ENCODE measurements around the gene TUBA3E.
A peak's percentile ranks its signal among the peaks of the same experiment; 100 is the strongest.
"Not testable (repeated sequence)": the region's sequence is repeated elsewhere in the genome, so short reads cannot be mapped to it uniquely, and the experiment has no call there.

The TUBA3E gene

DNA sequence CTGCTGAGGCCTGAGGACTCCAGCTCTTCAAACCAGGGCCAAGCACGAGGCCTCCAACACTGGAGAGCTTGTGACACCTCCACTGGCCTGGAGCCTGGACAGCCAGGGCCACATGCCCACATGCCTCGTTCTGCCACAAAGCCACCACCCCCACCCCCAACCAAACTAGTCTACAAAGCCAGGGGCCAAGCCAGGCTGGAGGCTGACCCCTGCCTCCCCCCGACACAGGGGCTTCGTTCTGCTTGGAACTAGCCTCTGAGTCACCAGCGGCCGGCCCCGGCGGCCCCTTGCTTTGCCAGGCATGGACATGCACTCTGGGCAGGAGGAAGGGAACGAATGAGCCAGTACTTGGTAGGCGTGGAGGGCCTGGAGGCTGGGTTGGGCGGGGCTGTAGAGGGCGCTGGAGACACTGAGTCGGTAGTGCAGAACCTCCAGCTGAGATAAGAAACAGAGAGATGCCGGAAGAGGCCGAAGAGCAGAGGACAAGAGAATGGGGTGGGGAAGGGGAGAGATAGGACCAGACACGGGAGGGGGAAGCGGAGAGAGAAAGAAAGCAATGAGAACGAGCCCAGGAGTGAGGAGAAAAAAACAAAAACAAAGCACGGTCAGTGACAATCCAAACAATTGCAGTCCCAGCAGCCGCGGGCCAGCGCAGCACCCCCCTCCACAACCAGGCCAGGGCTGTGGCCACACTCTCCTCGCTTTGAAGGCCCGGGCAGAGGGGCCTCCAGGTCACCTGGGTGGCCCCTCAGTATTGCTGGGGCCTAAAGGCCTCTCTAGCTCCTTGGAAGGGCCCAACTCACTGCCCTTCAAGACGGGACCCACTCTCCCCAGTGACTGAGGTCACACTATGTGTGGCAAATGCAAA is 37.2 kb downstream of the TUBA3E start:
- DNase-seq = not testable (repeated sequence)

DNA sequence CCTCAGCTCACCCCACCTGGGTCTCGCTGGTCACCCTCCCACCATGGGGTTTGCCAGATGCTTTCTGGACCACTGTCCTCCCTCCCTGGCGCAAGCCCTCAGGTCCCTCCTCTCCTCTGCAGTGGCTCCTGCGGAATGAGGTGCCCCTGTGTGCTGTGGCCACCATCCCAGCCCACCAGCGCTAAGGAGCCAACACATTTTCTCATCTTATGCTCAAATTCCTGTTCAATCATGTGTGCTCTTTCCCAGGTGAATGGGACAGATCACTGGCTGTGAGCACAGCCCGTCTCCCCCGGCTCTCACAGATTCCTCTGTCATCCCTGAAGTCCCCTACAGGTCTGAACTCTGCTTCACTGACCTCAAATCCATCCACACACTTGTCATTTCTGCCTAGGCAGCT is 38.1 kb downstream of the TUBA3E start:
- no peak for DNase-seq

DNA sequence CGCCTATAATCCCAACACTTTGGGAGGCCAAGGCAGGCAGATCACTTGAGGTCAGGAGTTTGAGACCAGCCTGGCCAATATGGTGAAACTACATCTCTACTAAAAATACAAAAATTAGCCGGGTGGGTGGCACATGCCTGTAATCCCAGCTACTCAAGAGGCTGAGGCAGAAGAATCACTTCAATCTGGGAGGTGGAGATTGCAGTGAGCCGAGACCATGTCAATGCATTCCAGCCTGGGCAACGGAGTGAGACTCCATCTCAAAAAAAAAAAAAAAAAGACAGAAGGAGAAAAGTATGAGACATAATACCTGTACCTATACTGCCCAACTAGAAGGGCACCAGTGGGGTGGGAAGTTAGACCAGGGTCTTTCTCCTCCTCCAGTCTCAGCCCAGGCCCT is 38.9 kb downstream of the TUBA3E start:
- not testable (repeated sequence) for DNase-seq

DNA sequence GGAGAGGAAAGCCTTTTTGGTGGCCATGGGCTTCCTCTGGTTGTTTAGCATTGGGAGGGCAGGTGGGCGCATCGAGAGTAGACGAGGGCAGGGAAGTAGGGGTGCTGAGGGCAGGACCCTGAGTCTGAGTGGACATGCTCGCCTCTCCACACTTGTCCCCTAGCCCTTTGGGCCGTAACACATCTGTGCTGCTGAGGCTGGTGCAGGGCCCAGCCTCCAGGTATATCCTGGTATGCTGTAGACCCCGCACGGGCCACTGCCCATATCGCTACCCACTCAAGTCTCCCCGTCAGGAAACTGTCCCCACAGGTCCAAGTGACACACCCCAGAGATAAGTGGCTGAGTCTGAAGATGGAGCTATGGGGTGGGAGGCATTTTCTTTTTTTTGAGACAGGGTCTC is 39.6 kb downstream of the TUBA3E start:
- DNase-seq = no peak

DNA sequence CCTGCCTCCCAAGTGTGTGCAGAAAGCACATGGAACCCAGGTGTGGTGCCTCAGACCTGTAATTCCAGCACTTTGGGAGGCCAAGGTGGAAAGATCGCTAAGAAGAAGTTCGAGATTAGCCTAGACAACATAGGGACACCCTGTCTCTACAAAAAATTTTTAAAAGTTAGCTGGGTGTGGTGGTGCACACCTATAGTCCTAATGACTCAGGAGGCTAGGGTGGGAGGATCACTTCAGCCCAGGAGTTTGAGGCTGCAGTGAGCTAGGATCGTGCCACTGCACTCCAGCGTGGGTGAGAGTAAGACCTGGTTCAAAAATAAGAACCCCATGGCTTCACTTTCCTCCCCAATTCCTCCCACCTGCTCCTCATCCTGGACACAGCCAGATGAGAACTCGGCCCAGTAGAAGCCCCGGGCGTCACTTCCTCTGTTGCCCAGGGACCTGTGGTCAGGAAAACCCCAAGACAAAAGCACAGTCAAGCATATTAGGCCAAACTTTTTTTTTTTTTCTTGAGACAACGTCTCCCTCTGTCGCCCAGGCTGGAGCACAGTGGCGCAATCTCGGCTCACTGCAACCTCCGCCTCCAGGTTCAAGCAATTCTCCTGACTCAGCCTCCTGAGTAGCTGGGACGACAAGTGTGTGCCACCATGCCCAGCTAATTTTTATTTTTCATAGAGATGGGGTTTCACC is 40.3 kb downstream of the TUBA3E start:
- DNase-seq = not testable (repeated sequence)

DNA sequence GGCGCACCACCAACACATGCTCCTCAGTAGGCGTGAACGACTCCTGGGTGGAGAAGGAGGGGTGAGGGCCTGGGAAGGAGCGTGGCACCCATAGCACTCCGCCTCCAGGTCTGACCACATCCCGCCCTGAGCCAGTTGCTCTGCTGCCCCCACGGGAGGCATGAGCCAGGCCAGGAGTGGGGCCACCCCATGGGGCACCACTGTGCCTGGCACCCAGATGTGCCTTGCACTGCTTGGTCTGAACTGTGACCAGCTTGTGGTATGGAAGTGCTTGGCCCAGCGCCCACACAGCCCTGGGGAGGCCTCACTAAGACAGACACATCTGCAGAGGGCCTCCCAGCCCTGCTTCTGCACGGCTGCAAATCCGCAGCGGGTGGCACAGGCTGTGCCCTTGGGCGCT is 40.9 kb downstream of the TUBA3E start:
- not testable (repeated sequence) for DNase-seq

DNA sequence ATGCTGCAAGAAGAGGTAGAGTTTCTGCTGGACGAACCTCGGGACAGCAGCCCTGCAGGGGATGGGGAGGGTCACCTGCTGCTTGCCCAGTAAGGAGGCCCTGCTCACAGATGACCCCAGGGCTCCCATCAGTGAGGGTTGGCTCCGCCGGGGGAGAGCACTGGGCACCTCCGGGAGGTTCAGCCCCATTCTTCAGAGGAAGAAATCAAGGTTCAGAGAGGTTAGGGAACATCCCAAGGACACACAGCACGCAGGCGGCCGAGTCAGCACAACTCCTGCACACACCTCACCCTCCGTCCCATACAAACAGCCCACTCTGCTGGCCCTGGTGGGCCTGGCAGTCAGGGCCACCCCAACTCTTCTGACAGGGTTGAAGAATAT is 41.6 kb downstream of the TUBA3E start:
- no peak for DNase-seq

DNA sequence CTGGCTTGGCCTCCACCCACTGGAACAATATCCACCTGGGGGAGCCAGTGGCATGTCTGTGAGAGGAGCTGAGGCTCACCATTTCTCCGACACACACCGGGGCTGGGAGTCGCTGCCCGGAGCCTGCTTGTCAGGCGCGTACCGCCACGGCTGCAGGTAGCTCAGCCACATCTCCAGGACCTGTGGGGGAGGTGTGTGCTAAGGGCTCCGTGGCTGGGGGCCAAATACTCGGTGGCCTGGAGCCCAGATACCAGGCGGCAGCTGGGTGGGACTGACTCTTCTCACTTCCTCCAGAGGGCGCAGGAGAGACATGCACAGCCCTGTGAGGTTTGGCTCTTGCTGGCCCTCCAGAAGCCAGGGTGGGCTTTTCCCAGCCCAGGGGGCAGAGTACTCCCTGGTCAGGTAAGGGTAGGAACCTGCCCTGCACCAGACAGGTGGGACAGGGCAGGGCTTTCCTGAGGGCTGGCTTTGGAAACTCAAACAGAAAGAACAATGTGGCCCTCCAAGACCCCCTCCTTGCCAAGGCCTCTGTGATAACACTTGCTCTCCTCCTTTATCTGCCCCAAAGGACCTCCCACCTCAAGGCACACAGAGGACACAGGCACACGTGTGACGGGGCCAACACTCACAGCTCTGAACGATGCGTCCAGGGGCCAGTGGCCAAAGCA is 42.1 kb downstream of the TUBA3E start:
- DNase-seq = not testable (repeated sequence)

DNA sequence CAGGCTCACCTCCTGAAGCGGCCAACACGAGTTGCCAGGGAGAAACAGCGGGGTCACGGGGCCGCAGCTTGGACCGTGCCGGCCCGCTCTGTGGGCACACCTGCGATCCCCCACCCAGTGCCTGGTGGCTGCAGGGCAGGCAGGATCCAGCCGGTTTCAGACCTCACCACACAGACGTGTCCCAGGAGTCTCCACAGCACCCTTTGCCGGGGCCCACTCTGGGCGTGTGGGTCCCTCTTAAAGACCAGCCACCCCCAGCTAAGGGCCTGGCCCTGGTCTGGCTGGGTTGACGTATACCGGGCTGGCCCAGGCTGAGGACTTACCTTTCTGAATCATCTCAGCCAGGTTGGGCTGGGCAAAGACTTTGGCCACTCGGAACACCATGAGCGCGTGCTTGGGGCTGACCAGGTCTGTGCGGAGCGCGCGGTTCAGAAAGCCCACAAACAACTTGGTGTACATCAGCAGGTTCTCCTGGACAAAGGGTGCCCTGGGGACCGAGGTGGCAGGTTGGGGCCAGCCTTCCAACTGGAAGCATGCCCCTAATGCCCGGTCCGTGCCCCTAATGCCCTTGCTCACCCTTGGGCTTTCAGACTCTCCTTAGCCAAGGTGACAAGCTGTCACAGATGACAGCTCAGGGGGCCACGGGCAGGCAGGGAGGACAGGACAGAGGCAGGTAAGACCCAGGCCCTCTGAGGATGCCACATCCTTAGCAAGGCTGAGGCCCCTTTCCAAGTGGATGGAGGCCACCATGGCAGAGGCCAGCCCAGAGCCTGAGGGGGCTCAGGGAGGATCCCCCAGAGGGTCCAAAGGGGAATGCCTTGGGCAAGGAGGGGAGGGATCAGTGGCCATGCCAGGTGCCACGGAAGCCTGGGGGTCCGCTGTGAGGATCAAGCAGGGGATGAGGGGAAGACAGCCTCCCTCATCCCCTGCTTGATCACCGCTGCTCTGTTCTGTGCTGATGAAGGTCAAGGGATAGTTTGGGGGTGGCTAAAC is 43.2 kb downstream of the TUBA3E start:
- DNase-seq = no peak

DNA sequence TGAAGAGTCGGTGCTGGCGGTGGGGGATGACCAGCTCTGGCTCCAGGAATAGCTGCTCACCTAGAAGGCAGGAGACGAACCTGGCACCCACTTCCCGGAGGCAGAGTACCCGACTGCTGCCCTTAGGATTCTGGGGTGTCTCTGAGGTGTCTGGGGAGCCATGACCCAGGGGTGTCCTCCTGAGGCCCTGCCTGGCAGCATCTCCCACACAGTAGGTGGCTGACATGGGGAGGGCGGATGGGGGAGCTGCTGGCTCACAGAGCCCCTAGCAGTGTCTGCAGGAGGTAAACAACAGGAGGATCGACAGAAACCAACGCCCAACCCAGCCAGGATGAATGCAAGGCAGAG is 43.8 kb downstream of the TUBA3E start:
- not testable (repeated sequence) for DNase-seq

DNA sequence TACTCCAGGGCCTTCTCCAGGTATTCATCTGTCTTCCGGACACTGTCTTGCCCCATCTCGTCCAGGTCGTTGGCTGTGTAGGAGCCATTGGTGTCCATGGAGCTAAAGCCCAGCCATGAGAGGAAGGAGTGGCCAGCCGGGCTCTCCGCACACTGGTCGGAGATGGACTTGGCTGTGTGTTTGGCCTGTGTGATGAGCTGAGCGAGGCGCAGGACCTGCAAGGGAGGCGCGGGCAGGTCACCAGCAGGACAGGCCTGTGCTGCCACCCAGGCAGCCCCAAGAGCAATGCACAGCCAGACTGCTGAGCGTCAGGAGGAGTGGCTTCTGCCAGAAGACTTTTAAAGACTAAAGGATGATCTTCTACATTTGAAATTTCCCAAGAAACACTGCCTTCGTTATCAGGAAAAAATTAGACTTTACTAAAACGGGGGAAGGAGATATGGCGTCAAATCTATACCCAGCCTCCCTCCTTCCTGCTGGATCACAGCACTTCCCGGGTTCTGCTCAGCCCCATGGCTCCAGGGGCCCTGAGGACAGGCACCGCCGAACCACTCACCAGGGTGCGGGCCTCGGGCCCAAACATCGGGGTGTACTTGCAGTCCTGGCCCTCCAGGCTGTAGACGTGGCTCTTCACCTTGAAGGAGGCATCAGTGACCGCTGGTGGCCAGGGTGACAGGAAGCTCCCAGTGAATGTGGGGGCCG is 44.4 kb downstream of the TUBA3E start:
- DNase-seq = not testable (repeated sequence)

DNA sequence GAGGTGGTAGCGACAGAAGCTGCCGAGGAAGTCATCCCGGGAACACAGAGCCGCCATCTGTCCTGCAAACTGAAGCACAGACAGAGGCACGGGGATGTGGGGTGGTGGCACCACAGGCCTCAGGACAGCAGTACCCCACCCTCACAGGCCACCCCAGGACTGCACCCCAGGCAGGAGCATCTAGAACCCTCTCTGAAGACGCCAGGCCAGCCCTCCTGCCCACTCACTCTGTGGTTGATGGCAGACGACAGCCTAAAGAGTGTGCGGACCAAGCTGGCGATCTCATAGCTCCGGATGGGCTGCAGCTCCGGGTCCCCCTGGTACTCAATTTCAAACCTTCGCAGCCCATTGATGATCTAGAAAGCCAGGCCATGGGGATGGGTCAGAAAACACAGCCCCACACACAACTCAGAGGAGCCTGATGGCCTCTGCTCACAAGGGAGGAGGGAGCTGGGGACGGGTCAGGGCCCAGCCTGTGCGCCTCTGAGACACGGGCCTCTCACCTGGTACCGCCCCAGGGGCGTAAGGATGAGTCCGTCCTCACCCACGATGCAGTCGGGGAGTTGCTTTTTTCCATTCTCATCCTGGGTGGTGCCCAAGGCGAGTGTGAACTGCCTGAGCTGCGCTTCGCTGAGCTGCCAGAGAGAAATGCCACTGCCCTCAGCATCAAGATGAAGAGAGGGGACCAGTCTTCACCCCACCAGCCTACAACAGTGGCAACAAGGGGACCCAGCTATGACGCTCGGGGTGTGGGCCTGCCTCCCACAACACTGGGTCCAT is 45.2 kb downstream of the TUBA3E start:
- no peak for DNase-seq

DNA sequence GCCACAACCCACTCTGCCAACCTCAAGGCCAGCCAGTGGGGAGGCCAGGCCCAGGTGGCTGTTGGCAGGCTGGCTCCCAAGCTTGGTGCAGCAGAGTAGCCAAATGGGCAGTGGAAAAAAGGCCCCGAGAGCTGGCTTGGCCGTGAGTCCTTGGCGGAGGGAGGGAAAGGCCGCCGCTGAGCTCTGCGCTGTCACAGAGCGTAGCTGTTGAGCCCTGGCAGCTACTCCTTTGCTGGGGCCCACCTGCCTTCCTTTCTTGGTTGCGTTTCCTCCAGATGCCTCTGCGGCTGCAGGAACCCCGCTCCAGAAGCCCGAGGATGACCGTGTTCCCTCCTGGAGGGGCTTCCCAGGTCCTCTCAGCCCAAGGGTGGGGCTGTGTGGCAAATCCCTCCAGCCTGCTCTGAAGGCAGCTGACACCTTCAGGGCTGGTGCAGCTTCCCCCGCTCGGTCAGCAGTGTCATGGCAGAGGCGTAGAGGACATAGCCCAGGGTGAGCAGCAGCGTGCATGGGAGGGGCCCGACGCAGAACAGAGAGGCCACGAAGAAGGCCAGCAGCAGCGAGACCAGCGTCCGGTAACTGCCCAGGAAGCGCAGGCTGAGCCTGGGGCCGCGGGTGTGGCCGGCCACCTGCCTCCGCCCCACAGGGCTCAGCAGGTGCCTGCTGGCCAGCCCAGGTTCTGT is 46.0 kb downstream of the TUBA3E start:
- DNase-seq = not testable (repeated sequence)

DNA sequence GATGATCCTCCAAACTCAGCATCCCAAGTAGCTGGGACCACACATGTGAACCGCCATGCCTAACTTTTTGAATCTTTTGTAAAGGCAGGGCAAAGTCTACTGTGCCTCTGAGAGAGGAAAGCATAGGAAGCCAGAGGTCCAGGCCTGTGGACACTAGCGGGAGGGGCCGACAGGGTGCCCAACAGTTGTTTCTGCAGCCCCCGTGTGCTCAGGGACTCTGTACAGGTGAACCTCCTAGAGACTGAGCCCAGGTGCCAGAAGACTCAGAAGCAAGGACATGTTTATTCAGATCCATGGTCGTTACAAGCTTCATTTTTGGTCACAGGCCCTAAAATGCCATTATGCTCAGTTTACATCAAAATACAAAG is 47.1 kb downstream of the TUBA3E start:
- DNase-seq = not testable (repeated sequence)

DNA sequence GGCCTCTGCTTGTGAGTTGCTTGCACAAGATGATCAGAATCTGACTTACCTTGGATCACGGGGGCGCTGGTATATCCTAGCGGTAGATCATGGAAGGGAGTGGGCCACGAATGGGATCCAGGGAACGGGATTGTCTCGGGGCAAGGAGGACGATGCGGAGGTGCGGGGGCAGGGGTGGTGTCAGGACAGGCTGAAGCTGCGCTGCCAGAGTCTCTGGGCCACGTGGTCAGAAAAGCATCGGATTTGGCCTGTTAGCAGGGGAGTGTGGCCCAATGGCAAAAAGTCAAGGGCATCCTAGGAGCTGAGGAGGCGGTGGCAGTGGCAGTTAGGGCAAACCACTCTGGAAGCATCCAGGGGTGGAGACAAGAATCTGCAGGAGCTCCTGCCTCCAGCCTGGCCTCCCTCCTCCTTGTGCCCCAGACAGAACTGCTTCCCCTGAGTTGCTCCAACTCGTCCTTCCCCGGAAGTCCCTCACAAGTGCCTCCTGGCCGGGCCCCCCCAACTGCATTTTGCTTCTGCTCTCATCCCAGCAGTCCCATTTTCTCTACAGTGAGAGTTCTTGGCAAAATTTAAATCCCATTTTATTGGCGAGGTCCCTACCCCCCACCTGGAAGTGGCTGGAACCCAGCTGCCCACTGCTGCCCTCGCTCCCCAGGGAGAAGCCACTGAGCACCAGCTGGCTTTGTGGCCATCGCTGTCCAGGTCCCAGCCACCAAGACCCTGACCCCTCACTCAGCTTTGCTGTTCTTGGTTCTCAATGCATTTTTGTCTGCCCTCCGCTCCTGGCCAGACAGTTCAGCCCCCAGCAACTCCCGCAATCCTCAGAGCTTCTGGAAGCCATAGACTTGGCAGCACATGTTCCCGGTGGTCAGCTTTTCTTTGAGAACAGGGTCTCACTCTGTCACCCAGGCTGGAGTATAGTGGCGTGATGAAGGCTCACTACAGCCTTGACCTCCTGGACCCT is 47.8 kb downstream of the TUBA3E start:
- DNase-seq = no peak

DNA sequence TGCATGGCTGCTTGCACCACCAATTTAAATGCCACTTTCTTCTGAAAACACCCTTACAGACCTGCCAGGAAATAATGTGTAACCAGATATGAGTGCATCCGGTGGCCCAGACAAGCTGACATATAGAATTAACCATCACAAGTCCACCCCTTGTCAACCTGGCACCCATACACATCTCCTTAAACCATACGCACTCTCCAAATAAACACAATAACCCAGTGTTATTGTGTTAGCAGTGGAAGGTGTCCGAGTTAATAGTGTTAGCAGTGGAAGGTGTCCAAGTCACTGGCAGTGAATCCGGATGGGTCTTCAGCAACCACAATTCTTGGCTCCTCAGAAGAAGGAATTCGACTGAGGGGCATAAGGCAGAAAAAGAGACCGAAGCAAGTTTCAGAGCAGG is 49.7 kb downstream of the TUBA3E start:
- DNase-seq = not testable (repeated sequence)

DNA sequence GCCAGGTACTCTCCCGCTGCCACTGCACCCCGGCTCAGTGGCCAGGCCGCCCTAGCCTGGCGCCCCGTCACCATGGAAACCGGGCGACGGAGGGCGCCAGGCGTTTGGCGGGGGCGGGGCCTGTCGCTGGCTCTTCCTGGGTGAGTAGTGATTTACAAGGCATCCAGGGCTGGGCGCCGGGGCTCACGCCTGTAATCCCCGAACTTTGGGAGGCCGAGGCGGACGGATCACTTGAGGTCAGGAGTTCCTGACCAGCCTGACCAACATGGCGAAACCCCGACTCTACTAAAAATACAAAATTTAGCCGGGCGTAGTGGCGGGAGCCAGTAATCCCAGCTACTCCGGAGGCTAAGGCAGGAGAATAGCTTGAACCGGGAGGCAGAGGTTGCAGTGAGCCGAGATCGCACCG is 53.2 kb downstream of the TUBA3E start, which contains the start of gene CCDC74B:
TSS of gene CCDC74B (minus strand) at position 107 of the 409 bp plus-strand sequence. CDS start 116 bp downstream, outside the sequence.
- peak; percentile 46 to 50 for DNase-seq

DNA sequence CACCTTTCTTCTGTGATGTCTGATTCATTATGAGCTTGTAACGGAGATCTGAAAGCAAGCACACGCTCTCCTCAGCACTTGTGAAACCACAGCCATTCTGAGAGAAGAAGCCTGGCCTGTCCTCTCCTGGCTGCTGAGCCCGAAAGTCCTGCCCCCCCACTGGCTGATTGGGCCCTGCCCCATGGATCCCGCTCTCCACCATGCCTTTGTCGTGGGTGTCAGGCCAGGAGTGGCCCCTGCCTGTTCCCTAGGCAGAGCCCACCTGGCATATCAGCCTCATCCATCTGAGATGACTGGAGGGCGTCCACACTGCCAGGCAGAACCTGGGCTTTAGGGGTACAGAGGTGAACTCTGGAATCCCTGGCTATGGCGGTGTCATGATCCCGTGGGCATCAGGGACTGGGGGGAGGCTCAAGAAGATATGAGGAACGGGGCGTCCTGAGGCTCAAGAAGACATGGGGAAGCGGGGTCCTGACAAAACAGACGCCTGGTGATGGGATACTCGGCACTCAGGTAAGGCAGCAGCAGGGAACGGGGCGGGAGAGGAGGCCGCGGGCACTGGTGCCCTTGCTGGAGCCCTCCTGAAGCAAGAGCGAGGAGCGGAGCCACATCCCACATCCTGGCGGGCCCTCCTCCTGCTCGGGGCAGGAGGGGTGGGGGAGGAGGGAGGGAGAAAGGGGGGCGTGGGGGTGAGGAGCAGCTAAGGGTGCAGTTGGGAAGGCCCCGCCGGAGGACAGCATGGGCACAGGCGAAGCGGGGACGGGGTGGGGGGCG is 54.8 kb downstream of the TUBA3E start:
- DNase-seq = not testable (repeated sequence)

Data from stimulated activated CD4-positive, alpha-beta T cell treated with anti-CD3 and anti-CD28 coated beads, Interleukin-4, amount 100 ng/mL, for 4 hours (primary cell).